Measurements from ENCODE around the gene GRK1. TPM values are rescaled to one million over a fixed set of nuclear protein-coding genes. Genes with fewer than 3 reads are reported as not detected.

GRK1 gene
- total and polyA plus RNA-seq, 2 of the 8 experiments (the other 6 are each of a cell fraction or from before 2014, with no cell fraction given): 0.12 TPM; not detected in 1

- TF ChIP-seq CHD7 (IDR thresholded peaks at IDR 0.05; ENCODE audit: insufficient replicate concordance, low read length) (no peak), EP300 (IDR thresholded peaks at IDR 0.05; ENCODE audit: borderline replicate concordance in 1 of 2, low read depth in 2 of 2, low read length in 2 of 2) (no peak), E2F6 (IDR thresholded peaks at IDR 0.05) (no peak), POU5F1 (IDR thresholded peaks at IDR 0.05; ENCODE audit: low read depth, low read length) (no peak), ASH2L (IDR thresholded peaks at IDR 0.05; ENCODE audit: low read length) (no peak), USF2 (IDR thresholded peaks at IDR 0.05; ENCODE audit: low read length) (no peak), RAD21 (IDR thresholded peaks at IDR 0.05 in 1 of 2, conservative IDR thresholded peaks at IDR 0.05 in 1 of 2; ENCODE audit: low read depth in 2 of 2, low read length in 2 of 2) (no peak)
These were observed 67.2 kb downstream of the GRK1 start (continued) for GRCh38 chr13:113734099-113734825.
